HG03045 (cell line): Measurements from ENCODE around the gene MINDY4.

Experiments
- ATAC-seq: cut with Tn5 transposase; IDR thresholded peaks from one replicate; pipeline ENCODE4 v1.9.1; 2021; ENCODE audit warnings: mild to moderate bottlenecking, moderate library complexity; ENCODE audit not compliant: unreplicated experiment

Gene MINDY4

DNA sequence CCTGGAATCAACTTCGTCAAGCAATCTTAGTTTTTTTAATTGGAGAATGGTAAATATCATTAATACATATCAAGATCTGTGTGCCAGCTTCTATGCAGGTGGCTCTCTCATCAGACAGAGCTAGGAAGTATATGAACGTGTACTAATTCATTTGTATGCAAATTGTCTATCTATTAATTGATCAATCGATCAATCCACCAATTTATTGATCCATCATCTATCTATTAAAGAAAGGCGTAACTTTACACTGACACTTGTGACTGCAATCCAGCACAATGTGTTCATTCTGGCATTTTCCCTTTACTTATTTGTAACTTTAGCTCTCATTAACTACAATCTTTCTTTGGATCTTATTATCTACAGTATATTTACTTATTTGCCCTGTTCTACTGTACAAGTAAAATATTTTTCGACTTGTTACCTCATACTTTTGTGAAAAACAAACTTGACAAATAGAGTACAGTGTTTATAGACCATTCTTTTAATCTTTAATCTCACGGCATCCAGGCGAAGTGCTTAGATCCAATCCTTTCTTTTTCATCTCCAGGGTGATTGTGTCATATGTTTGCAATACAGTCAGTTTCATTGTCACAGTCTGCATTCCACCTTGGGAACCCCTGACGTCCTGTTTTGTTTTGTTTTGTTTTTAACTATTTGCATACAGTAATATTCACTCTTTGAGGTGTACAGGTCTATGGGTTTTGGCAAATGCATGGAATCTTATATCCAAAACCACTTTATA, 170.5 kb downstream of the MINDY4 start:
- no peak for ATAC-seq
